ENCODE data around the gene DYNLT1. TPM values are rescaled to one million over a fixed set of nuclear protein-coding genes. Genes with fewer than 3 reads are reported as not detected.
A peak's percentile ranks its signal among the peaks of the same experiment; 100 is the strongest.

DYNLT1 gene
- total and polyA plus RNA-seq, 2 experiments from 2014 or later: 82.6 to 219 TPM

DNA sequence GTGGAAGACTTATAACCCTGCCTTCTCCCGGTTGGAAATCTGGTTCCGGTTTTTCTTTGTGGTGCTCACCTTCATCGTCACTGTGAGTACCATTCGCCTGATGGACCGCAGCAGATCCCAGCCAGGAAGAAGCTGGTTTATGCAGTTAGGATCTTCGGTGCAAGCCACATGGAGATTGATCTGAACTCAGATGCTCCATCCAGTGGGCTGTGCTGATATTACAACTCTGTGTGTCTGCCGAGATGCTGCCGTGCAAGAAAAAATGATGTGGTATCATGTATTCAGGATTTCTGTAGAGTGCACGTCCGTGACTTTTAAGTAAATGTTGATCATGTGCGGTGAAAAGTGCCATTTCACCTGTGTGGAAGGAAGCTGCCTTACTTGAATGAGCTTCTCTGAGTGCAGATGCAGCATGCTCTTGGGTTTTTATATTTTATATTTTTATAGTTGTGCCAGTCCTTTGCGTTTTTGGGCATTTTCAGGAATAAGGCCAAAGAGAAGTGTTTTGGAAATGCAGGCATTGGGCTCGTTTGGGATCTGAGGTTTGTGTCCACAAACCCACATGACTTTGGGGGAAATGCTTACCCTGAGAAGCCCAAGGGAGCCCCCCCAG lies 39.2 kb downstream of the DYNLT1 start:
- no peak for TF ChIP-seq EZH2phosphoT487 (IDR thresholded peaks at IDR 0.05; ENCODE audit: low read depth, severe bottlenecking, unreplicated experiment)
- TF ChIP-seq, protein P1, sequence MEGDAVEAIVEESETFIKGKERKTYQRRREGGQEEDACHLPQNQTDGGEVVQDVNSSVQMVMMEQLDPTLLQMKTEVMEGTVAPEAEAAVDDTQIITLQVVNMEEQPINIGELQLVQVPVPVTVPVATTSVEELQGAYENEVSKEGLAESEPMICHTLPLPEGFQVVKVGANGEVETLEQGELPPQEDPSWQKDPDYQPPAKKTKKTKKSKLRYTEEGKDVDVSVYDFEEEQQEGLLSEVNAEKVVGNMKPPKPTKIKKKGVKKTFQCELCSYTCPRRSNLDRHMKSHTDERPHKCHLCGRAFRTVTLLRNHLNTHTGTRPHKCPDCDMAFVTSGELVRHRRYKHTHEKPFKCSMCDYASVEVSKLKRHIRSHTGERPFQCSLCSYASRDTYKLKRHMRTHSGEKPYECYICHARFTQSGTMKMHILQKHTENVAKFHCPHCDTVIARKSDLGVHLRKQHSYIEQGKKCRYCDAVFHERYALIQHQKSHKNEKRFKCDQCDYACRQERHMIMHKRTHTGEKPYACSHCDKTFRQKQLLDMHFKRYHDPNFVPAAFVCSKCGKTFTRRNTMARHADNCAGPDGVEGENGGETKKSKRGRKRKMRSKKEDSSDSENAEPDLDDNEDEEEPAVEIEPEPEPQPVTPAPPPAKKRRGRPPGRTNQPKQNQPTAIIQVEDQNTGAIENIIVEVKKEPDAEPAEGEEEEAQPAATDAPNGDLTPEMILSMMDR (IDR thresholded peaks at IDR 0.05; ENCODE audit: poor library complexity): peak; percentile 73
- H3K27ac ChIP-seq: no peak overlapping the region
- DNase-seq (ENCODE audit: low spot score): peak; percentile 80
- H3K27me3 ChIP-seq: no peaks in the 10 kb centered on the region
- H3K79me2 ChIP-seq: peaks cover 3% of the 10 kb centered on the region
- H3K4me2 ChIP-seq: no peak overlapping the region
- no peaks in the 10 kb centered on the region for H4K20me1 ChIP-seq (ENCODE audit: insufficient read depth, poor library complexity, severe bottlenecking)
- H3K36me3 ChIP-seq (replicated peaks; ENCODE audit: insufficient read depth, low read depth): no peaks in the 10 kb centered on the region
- H3K9me2 ChIP-seq (replicated peaks; ENCODE audit: insufficient read depth): no peaks in the 10 kb centered on the region
- H3K4me1 ChIP-seq (ENCODE audit: insufficient read depth): no peaks in the 10 kb centered on the region
- H2AFZ ChIP-seq: no peak overlapping the region
- no peaks in the 10 kb centered on the region for H3K9me3 ChIP-seq (ENCODE audit: low read depth)
- WGBS (ENCODE audit: low lambda C conversion rate, missing lambda C conversion rate): 52% methylated on average over 13 of the region's 13 CpGs
- H3K4me3 ChIP-seq: no peak overlapping the region

DNA sequence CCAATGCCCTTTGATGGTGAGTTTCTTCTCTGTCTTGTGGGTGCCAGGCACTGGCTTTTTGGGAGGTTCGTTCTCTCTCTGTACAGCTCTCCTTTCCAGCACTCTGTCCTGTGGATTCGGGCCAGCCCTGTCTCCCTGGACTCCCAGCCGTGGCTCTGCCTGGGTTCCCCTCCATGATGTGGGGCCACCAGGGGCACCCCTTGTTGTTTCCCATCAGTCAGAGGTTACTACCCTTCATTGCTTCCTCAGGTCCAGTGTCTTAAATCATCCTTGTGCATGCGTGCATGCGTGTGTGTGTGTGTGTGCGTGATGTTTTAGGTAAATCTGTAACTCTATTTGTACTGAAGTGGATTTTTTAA lies 40.5 kb downstream of the DYNLT1 start:
- Histone ChIP-seq H3K27ac (no peak overlapping the region), H3K9me3 (ENCODE audit: low read depth) (no peaks in the 10 kb centered on the region), H4K20me1 (ENCODE audit: insufficient read depth, poor library complexity, severe bottlenecking) (no peaks in the 10 kb centered on the region), H3K36me3 (replicated peaks; ENCODE audit: insufficient read depth, low read depth) (no peaks in the 10 kb centered on the region), H3K4me3 (no peak overlapping the region), H2AFZ (no peak overlapping the region), H3K4me2 (no peak overlapping the region), H3K4me1 (ENCODE audit: insufficient read depth) (no peaks in the 10 kb centered on the region), H3K9me2 (replicated peaks; ENCODE audit: insufficient read depth) (no peaks in the 10 kb centered on the region), H3K79me2 (peaks cover 3% of the 10 kb centered on the region), H3K27me3 (no peaks in the 10 kb centered on the region)
- WGBS (ENCODE audit: low lambda C conversion rate, missing lambda C conversion rate): 92% methylated on average over 6 of the region's 6 CpGs
- DNase-seq (ENCODE audit: low spot score): no peak
- TF ChIP-seq, protein P1 (IDR thresholded peaks at IDR 0.05; ENCODE audit: poor library complexity): no peak
- no peak for TF ChIP-seq EZH2phosphoT487 (IDR thresholded peaks at IDR 0.05; ENCODE audit: low read depth, severe bottlenecking, unreplicated experiment)
- no peak for TF ChIP-seq EZH2 (IDR thresholded peaks at IDR 0.05; ENCODE audit: borderline replicate concordance)

DNA sequence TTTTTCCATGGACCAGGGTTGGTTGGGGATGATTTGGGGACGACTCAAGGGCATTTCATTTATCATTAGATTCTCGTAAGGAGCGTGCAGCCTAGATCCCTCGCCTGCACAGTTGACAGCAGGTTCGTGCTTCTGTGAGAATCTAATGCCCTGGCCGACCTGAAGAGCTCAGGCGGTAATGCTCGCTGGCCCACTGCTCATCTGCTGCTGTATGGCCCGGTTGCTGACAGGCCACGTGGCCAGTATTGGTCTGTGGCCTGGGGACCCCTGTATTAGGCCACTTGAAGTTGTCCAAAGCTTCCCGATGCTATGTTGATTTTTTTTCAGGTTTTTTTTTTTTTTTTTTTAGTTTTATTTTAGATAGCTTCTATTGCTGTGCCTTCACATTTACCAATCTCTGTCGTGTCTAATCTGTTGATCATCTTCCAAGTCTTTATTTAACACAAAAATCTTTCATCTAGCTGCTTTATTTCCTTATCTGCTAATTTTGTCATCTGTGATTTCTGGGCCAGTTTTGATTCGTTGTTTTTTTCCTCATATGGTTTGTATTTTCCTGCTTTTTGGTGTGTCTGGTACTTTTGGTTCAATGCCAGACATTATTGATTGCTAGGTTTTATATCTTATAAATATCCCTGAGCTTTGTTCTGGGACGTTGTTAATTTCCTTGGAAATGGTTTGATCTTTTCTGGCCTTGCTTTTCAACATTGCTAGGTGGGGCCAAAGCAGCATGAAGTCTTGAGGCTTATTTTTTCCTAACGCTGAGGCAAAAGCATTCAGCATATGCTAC lies 41.1 kb downstream of the DYNLT1 start:
- H3K4me1 ChIP-seq (ENCODE audit: insufficient read depth): no peaks in the 10 kb centered on the region
- no peak for DNase-seq (ENCODE audit: low spot score)
- no peaks in the 10 kb centered on the region for H3K36me3 ChIP-seq (replicated peaks; ENCODE audit: insufficient read depth, low read depth)
- no peaks in the 10 kb centered on the region for H3K9me3 ChIP-seq (ENCODE audit: low read depth)
- no peak overlapping the region for H2AFZ ChIP-seq
- H3K9me2 ChIP-seq (replicated peaks; ENCODE audit: insufficient read depth): no peaks in the 10 kb centered on the region
- H3K27me3 ChIP-seq: no peaks in the 10 kb centered on the region
- no peak overlapping the region for H3K27ac ChIP-seq
- H3K4me2 ChIP-seq: no peak overlapping the region
- peaks cover 3% of the 10 kb centered on the region for H3K79me2 ChIP-seq
- H3K4me3 ChIP-seq: no peak overlapping the region
- H4K20me1 ChIP-seq (ENCODE audit: insufficient read depth, poor library complexity, severe bottlenecking): no peaks in the 10 kb centered on the region
- WGBS (ENCODE audit: low lambda C conversion rate, missing lambda C conversion rate): 90% methylated on average over 15 of the region's 15 CpGs
- TF ChIP-seq EZH2 (IDR thresholded peaks at IDR 0.05; ENCODE audit: borderline replicate concordance): no peak
- TF ChIP-seq EZH2phosphoT487 (IDR thresholded peaks at IDR 0.05; ENCODE audit: low read depth, severe bottlenecking, unreplicated experiment): no peak
- TF ChIP-seq, protein P1 (IDR thresholded peaks at IDR 0.05; ENCODE audit: poor library complexity): no peak
